ENCODE data around the gene MACROD2.

GRCh38 chr20:15205719-15206118, 1210.4 kb downstream of the MACROD2 start:
- no peak for TF ChIP-seq REST (IDR thresholded peaks at IDR 0.05; ENCODE audit: insufficient read depth in 1 of 2, low read depth in 2 of 2, low read length in 2 of 2)
- no peak for TF ChIP-seq POLR2AphosphoS5 (IDR thresholded peaks at IDR 0.05; ENCODE audit: low read depth, low read length)
- no peak for TF ChIP-seq TAF1 (IDR thresholded peaks at IDR 0.05; ENCODE audit: borderline replicate concordance, insufficient read depth, low read length)
- TF ChIP-seq SIN3A (IDR thresholded peaks at IDR 0.05; ENCODE audit: borderline replicate concordance, insufficient read depth, low read length): no peak
